Stimulated activated CD4-positive, alpha-beta T cell treated with anti-CD3 and anti-CD28 coated beads, Interleukin-1b, Interleukin-23, amount 100 ng/mL, for 4 hours (primary cell): ENCODE data around the gene ARIH2.
"Not testable (repeated sequence)": the region's sequence is repeated elsewhere in the genome, so short reads cannot be mapped to it uniquely, and the experiment has no call there.

Source experiments
- DNase-seq, 2 donors: peaks; one replicate each; pipeline ENCODE4 v3.0.0-alpha.2; 2020; ENCODE audit warnings: low read depth in 2 of 2

The ARIH2 gene

DNA sequence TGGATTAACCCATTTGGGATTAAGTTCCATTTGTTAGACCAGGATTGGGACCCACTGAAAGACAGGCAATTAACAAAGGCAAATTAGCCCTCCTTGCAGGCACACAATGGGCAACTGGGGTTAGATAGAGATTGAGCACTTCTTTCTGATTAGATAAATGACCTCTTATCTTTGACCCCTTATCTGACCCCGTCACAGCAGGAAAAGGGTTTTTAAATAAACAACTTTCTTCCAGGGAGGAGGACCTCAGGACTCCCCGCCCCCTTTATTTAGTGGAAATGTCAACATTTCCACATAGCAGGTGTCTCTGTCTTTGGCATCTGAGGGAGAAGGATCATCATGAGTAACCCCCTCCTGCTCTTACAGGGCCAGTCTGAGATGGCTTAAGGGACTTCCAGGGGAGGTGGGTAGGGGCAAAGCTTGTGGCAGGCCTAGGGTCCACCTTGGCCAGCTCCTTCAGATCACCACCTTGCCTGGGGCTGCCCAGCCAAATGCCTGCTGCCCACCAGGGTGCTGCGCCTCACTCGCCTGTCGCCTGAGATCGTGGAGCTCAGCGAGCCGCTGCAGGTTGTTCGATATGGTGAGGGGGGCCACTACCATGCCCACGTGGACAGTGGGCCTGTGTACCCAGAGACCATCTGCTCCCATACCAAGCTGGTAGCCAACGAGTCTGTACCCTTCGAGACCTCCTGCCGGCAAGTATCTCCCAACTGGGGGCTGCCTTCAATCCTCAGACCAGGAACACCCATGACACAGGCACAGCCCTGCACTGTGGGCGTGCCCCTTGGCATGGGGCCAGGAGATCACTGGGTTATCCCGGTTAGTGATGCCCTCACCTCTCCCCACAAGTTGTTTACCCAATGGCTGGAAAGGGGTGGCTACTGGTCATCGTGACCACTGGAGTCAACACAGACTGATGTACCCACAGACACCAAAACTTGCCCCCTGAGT, 86.0 kb downstream of the ARIH2 start:
- DNase-seq = no peak

DNA sequence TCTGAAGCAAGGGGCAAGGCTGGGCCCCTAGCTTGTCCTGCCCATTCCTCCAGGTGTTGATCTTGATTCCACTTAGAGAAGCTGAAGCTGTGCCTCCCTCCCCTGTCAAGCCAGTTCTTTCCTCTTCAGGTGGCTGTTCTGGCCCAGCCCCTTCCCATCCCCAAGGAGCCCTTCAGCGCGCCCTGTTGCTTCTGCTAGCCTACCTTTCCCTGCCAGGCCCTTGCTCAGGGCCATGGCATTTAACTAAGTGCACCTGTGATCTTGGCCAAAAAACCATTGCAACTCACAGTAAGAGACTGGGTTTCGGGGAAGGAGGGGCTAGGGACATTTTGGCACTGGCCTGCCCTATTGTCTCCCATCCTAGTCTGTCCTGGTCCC, 86.7 kb downstream of the ARIH2 start:
- DNase-seq = no peak

DNA sequence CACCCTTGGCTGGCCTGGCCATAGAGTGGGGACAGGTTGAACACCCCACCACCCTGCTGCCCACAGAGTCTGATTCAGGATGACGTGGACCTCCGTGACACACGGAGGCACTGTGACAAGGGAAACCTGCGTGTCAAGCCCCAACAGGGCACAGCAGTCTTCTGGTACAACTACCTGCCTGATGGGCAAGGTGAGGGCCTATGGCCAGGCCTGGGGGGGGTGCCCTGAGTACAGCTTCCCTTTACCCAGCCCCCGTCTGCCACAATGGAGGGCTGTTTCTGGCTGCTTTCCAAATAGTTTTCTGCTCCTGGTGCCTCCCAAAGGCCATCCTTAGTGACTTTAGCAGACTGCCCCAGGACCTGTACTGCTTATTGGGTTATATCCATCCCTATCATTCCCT, 87.4 kb downstream of the ARIH2 start:
- DNase-seq = no peak

DNA sequence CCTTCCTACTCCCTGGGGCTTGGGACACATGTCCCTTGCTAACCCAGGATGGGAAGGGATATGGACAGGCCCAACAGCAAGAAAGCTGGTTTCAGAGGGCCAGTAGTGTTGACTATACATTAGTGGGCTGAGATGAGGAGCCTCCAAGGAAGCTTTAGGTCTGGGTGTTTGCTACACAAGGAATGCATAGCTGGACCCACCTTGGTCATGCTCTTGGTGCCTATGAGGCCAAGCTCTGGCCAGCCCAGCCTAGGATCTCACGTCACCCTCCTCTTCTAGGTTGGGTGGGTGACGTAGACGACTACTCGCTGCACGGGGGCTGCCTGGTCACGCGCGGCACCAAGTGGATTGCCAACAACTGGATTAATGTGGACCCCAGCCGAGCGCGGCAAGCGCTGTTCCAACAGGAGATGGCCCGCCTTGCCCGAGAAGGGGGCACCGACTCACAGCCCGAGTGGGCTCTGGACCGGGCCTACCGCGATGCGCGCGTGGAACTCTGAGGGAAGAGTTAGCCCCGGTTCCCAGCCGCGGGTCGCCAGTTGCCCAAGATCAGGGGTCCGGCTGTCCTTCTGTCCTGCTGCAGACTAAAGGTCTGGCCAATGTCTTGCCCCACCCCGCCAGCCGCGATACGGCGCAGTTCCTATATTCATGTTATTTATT, 87.9 kb downstream of the ARIH2 start:
- no peak for DNase-seq

DNA sequence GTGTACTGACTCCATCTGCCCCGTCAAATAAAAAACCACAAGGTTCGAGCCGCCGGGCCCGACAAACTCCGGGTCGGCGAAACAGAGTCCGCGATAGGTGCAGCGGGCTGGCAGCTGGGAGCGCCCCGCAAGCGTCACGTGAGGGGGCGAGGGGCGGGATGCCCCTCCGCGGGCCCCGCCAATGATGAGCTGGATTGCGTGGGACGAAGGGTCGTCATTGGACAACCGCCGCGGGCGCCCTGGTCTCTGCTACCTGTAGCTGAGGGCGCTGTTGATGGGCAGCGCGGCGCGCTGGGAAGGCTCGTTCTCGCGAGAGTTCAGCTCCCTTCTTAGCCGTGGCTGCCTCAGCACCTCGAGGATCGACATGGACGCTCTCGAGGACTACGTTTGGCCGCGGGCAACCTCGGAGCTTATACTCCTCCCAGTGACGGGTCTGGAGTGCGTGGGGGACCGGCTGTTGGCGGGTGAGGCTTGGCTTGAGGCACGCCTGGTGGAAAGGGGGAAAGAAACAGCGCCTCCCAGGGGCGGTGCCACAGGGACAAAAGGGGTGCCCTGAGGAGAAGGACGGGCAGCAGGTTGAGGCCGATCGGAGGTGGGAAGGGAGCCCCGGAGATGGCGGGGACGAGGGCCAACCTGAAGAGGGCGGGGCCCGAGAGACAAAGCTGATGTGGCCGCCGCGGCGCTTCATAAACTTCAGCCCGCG, 88.6 kb downstream of the ARIH2 start, which contains the start of gene WDR6:
WDR6 (plus strand) TSS at position 324 of the 703 bp plus-strand sequence; CDS start at position 365, 41 bp downstream.
- DNase-seq = peak; percentile 91 to 92

DNA sequence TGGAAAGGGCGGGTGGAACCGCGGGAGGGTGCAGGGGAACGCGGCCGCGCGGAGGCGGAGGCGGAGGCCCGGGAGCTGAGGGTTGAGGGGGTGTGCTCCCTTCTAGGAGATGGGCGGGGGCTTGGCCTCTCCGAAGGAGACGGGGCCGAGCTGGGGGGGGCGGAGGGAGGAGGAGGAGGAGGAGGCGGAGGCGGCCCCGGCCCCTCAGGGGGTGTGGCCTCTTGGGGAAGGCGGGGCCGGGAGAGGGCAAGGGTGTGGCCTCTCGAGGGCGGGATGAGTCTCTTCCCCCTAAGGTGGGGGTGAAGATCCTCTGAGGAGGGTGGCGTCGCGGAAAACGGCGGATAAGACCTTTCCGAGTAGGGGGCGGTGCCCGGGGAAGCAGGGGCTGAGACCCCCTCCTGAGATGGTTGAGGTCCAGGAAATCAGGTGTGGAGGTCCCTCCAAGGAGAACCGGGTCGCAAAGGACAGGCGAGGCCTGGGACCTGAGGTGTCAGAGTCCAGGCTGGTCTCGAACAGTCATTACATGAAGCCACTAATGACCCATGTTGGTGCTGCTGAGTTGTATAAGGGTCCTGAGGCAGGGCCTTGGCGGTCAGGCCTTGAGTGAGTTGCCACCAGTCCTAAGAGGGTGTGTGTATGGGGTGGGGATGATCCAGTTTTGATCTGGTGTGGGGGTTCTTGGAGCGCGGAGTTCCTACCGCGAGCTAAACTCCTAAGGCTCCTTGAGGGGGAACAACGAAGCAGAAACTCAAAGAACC, 89.3 kb downstream of the ARIH2 start:
- peak; percentile 87 to 91 for DNase-seq

DNA sequence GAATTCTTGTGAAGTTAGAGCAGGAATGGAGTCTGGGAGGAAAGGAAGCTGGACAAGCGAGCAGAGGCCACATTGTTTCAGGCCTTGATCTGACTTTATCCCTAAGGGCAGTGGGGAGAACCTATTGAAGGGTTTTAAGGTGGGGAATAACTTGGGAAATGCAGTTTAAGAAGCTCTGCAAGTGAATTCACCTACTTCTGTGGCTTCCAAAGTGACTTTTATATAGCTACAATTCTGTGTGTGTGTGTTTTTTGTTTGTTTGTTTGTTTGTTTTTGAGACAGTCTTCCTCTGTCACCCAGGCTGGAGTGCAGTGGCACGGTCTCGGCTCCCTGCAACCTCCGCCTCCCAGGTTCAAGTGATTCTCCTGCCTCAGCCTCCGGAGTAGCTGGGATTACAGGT, 90.0 kb downstream of the ARIH2 start:
- not testable (repeated sequence) for DNase-seq

DNA sequence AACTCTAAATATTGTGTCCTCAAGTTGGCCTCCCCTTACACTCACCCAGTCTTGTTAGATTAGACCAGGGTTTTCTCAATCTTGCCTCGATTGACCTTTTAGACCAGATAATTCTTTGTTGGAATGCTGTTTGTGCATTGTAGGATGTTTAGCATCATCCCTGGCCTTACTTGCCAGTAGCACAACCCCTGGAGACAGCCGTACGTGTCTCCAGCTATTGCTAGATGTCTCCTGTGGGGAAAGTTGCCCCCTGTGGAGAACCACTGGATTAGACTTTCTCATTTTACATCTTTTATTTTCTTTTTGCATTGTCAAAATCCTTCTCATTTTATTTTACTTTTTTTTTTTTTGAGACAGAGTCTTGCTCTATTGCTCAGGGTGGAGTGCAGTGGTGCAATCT, 90.8 kb downstream of the ARIH2 start:
- no peak for DNase-seq

DNA sequence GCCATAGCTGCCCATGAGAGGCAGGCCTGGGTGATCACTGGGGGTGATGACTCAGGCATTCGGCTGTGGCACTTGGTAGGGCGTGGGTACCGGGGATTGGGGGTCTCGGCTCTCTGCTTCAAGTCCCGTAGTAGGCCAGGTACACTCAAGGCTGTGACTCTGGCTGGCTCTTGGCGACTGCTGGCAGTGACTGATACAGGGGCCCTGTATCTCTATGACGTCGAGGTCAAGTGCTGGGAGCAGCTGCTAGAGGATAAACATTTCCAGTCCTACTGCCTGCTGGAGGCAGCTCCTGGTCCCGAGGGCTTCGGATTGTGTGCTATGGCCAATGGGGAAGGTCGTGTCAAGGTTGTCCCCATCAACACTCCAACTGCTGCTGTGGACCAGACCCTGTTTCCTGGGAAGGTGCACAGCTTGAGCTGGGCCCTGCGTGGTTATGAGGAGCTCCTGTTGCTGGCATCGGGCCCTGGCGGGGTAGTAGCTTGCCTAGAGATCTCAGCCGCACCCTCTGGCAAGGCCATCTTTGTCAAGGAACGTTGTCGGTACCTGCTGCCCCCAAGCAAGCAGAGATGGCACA, 93.9 kb downstream of the ARIH2 start:
- DNase-seq = no peak

DNA sequence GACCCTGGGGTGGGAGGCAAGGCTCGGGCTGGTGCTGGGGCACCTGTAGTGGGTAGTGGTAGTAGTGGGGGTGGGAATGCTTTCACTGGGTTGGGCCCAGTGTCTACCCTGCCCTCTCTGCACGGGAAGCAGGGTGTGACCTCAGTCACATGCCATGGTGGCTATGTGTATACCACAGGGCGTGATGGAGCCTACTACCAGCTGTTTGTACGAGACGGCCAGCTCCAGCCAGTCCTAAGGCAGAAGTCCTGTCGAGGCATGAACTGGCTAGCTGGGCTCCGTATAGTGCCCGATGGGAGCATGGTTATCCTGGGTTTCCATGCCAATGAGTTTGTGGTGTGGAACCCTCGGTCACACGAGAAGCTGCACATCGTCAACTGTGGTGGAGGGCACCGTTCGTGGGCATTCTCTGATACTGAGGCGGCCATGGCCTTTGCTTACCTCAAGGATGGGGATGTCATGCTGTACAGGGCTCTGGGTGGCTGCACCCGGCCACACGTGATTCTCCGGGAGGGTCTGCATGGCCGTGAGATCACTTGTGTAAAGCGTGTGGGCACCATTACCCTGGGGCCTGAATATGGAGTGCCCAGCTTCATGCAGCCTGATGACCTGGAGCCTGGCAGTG, 94.6 kb downstream of the ARIH2 start:
- no peak for DNase-seq

DNA sequence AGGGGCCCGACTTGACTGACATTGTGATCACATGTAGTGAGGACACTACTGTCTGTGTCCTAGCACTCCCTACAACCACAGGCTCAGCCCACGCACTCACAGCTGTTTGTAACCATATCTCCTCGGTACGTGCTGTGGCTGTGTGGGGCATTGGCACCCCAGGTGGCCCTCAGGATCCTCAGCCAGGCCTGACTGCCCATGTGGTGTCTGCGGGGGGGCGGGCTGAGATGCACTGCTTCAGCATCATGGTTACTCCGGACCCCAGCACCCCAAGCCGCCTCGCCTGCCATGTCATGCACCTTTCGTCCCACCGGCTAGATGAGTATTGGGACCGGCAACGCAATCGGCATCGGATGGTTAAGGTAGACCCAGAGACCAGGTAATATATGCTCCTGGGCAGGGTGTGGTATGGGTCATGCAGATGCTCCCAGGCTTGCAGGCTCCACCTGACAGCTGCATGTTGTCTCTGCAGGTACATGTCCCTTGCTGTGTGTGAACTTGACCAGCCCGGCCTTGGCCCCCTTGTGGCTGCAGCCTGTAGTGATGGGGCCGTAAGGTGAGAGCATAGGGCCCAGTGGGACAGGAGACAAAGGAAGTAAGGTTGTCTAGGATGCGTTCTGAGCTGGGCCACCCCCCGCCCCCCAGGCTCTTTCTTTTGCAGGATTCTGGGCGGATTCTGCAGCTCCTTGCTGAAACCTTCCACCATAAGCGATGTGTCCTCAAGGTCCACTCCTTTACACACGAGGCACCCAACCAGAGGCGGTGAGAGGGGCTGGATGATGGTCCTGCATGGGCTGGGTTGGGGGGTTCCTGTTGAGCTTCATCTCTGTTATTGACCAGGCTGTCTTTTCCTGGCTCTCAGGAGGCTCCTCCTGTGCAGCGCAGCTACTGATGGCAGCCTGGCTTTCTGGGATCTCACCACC, 95.4 kb downstream of the ARIH2 start:
- DNase-seq = no peak

DNA sequence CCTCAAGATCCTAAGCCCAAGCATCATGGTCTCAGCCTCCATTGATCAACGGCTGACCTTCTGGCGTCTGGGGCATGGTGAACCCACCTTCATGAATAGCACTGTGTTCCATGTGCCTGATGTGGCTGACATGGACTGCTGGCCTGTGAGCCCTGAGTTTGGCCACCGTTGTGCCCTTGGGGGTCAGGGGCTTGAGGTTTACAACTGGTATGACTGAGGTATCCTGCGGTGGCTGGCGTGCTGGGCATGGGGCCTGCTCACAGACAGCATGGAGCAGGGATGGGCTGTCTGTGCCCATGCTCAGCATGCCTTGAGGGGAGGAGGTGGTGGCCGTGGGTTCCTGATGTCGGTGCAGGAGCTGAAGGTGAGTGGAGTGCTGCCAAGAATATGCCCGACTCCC, 96.4 kb downstream of the ARIH2 start:
- DNase-seq = no peak

DNA sequence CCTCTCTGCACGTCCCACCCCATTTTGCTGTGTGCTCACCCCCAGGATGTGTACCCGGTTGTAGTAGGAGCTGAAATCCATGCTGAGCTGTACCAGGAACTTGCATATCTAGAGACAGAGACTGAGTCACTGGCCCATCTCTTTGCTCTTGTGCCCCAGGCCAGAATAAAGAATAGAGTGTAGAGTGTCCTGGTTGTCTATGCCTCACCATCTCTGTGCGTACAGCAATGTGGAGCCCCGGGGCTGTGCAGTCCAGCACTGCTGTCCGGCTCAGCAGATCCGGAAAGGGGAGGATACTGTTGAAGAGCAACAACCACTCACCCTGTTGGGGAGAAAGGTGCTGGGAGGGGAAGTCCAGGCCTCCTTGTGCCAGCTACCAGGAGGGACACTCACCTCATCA, 97.1 kb downstream of the ARIH2 start:
- DNase-seq = no peak

DNA sequence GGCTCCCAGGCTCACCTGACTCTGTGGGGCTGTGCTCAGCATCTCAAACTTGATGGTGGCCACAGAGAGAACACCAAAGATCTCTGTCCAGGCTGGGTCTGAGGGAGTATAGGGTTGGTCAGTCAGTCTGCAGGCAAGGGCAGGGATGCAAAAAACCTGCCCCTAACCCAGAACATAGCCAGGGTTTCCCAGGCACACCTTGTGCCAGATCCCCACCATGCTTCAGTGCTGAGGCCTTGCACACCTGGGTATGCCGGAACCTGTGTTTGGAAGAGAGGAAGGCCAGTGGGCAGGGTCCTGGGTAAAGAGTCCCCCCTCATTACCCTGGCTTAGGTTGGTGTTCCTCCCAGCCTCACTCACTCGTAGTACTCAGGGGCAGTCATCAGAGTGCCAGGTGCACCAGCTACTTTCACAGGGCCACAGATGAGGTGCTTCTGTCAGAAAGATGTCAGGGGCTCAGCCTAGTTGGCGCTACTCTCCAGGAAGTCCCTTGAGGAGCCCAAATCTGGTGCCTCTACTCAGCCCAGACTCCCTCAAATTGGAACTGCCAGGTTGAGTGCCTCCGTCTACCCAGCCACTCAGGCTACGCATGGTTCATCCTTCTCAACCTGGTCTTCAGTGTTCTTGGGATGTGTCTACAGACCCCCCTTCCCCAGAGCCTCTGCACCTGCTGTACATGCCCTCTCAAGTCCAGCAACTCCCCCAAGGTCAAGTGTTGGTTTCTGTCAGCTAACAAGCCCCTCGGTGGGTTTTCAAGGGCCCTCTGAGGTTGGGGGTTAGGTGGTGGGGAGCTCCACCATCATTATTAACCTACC, 98.0 kb downstream of the ARIH2 start:
- no peak for DNase-seq

DNA sequence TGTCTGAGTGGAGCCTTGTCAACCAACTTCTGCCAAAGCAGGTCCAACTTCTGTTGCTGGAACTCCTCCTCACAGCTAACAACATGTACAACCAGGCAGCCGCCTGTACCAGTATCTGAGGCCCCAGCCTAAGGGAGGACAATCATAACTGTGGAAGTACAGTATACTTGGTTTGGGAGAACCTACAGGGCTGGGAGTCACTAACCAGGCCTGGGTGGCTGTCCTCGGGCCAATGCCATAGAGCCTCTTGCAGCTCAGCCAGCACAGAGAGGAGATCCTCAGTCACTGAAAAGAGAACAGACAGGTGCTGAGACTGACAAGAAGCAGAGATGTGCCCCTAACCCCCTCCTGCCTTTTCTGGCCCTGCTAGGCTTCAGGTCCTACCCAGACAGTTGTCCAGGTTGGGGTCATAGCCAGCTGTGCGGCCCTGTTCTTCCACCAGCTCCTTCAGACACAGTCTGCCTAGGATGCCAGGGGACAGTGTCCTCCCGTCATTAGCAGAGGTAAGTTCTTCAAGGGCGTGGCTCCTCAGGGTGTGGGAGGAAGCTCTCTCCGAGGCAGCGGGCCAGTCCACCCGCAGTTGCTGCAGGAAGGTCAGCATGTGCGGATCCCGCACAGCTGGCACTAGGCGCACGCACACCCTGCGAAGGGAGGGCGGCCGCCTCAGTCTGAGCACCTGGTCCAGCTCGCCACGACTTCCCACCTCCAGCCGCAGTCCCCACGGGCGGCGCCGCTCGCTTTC, 98.8 kb downstream of the ARIH2 start:
- DNase-seq = no peak

DNA sequence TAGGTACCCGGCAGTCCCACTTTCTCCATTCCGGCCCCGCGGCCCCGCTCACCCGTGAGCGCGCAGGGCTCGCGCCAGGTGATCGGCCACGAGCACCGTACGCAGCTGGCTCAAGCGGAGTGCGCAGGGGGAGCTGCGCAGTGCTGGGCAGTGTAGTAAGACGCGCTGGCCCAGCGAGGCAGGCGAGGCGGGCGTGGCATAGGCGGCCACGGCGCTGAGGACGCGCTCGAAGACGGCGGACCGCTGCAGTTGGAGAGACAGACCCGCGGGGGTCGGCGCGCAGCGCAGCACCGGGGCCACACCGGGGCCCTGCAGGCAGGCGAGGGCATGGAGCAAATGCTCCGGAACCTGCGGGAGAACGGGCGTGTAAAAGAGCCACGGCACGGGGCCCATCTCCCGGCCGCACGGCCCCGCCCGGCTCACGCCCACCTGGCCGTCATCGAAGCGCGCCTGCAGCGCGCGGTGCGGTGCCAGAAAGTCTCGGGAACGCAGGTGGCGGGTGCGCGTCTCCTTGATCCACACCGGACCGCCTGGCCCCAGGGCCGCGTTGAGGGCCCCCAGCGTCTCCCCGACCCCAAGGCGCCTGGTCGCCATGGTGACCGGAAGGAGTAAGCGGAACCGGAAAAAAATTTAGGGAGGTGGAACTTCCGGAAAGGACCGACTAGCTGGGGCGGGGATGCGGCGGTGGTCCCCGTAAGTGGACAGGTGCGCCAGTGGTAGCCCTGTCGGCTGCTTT, 99.5 kb downstream of the ARIH2 start, which contains the start of gene DALRD3:
DALRD3 (minus strand) TSS at position 610 of the 736 bp plus-strand sequence; CDS start at position 594, 16 bp downstream.
- peak in 1 of 2 donors; percentile 53 for DNase-seq

DNA sequence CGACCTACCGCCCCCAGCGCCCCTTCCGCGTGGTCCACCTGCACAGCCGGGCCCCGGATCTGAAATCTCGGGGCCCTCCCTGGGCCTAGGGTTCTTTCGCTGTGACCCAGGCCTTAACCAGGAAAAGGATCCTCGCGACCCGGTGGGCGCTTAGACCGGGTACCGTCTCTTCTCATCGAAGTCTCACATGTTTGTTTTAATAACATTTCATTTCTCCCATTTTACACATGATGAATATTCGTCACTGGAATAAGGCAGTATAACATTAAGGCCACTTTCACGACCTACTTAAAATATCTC, 100.0 kb downstream of the ARIH2 start:
- no peak for DNase-seq

DNA sequence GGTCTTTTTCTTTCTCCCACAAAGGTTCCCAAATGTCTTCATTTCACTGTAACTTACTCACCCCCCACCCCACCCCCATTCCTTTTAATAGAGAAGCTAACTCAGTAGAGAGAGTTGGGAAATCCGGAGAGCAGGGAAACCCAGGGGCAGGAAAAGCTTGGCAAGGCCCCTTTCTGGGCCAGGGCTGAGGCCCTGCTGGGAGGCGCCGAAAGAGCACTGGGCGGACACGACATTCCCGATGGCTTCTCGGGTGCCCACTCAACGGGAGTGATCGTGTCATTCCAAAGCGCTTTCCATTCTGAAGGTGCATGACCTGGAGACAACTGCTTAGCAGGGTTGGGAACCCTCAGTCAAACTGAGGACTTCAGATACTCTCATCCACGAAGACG, 101.3 kb downstream of the ARIH2 start:
- DNase-seq = no peak
